HepG2 (cell line): ENCODE data around the gene ATP5MC2. TPM values are rescaled to one million over a fixed set of nuclear protein-coding genes. Genes with fewer than 3 reads are reported as not detected.

Experiments
- AGO1 ChIP-seq: fragments of 200-400 bp; formaldehyde crosslinking; IDR thresholded peaks from 2 replicates; pipeline ENCODE4 v1.6.1; 2017; ENCODE audit warnings: mild to moderate bottlenecking, low read depth, low read length, moderate library complexity; ENCODE audit not compliant: poor library complexity, severe bottlenecking
- BHLHE40 ChIP-seq: IDR thresholded peaks from 2 replicates; pipeline ENCODE4 v1.6.1; 2011; ENCODE audit warnings: low read length, improper control_type of control experiment
- CREB1 ChIP-seq, 2 experiments: fragments of 450-650 bp in 1 of 2; IDR thresholded peaks; 2 replicates each; pipeline ENCODE4 v1.6.1; 2016 to 2017; ENCODE audit warnings: control low read depth in 1 of 2, mild to moderate bottlenecking in 1 of 2, missing compliant biosample characterization in 1 of 2, missing genetic modification characterization in 1 of 2
- FIP1L1 ChIP-seq: fragments of 200-400 bp; formaldehyde crosslinking; IDR thresholded peaks from 2 replicates; pipeline ENCODE4 v1.6.1; 2018; ENCODE audit warnings: low read depth, mild to moderate bottlenecking, low read length, moderate library complexity, borderline replicate concordance; ENCODE audit not compliant: insufficient read depth
- HNRNPLL ChIP-seq: fragments of 200-400 bp; formaldehyde crosslinking; IDR thresholded peaks from 2 replicates; pipeline ENCODE4 v1.6.1; 2017; ENCODE audit warnings: mild to moderate bottlenecking, low read depth, low read length; ENCODE audit not compliant: poor library complexity, severe bottlenecking
- HOXA9 ChIP-seq: sonication (generic); formaldehyde crosslinking; IDR thresholded peaks from 2 replicates; pipeline ENCODE4 v1.8.1; 2022; ENCODE audit warnings: missing genetic modification reagents, mild to moderate bottlenecking, moderate library complexity, borderline replicate concordance
- IRF2 ChIP-seq: IDR thresholded peaks from 2 replicates; pipeline ENCODE4 v1.6.1; 2018; ENCODE audit warnings: missing genetic modification reagents, missing compliant biosample characterization
- RFX5 ChIP-seq: IDR thresholded peaks from 2 replicates; pipeline ENCODE4 v1.6.1; 2011; ENCODE audit warnings: low read depth, low read length, improper control_type of control experiment
- SOX5 ChIP-seq: IDR thresholded peaks from 2 replicates; pipeline ENCODE4 v1.6.1; 2016; ENCODE audit warnings: borderline replicate concordance
- ZEB1 ChIP-seq: IDR thresholded peaks from 2 replicates; pipeline ENCODE4 v1.6.1; 2012; ENCODE audit warnings: mild to moderate bottlenecking, low read depth, inconsistent platforms; ENCODE audit not compliant: insufficient replicate concordance
- ZNF616 ChIP-seq: sonication (generic); formaldehyde crosslinking; IDR thresholded peaks from 2 replicates; pipeline ENCODE4 v1.5.0; 2020; ENCODE audit warnings: low read depth, mild to moderate bottlenecking, missing genetic modification reagents
- ZNF670 ChIP-seq: sonication (generic); formaldehyde crosslinking; IDR thresholded peaks from 2 replicates; pipeline ENCODE4 v1.8.0; 2022; ENCODE audit warnings: mild to moderate bottlenecking, missing genetic modification reagents, borderline replicate concordance
- ZNF775 ChIP-seq: sonication (generic); formaldehyde crosslinking; IDR thresholded peaks from 2 replicates; pipeline ENCODE4 v1.4.0; 2020; ENCODE audit warnings: missing genetic modification reagents, mild to moderate bottlenecking, moderate library complexity, borderline replicate concordance
- polyA plus RNA-seq, 8 experiments: library from polyadenylated mRNA; depleted of rRNA in 3 of 8; stranded (reverse) in 7 of 8; unstranded in 1 of 8; fragments of >200 nt; fragmentation: Illumina TruSeq in 4 of 8; extraction: Trizol in 4 of 8; gene quantifications; 2 replicates each; pipeline versions ENCODE4 v1.2.1 to v1.2.3, GENCODE V29; 2011 to 2016; ENCODE audit warnings: low read depth in 4 of 8, missing spikeins in 1 of 8, mixed read lengths in 1 of 8; ENCODE audit not compliant: insufficient read depth in 1 of 8
- total RNA-seq, 5 experiments: library from RNA; depleted of rRNA; stranded (reverse); fragments of >200 nt; fragmentation: Illumina TruSeq; extraction: Trizol; gene quantifications; 2 replicates each; pipeline ENCODE4 v1.2.3, GENCODE V29; 2016; ENCODE audit warnings: low read depth in 1 of 5
- TF ChIP-seq, protein P1 (sequence below): IDR thresholded peaks from 2 replicates; pipeline ENCODE4 v1.6.1; 2016; ENCODE audit warnings: missing compliant biosample characterization, missing genetic modification reagents, borderline replicate concordance
- TF ChIP-seq, protein P2 (sequence below): sonication (generic); formaldehyde crosslinking; IDR thresholded peaks from 2 replicates; pipeline ENCODE4 v1.8.0; 2022; ENCODE audit warnings: mild to moderate bottlenecking, missing genetic modification reagents, moderate library complexity
- TF ChIP-seq, protein P3 (sequence below), 2 experiments: sonication (generic) in 1 of 2; formaldehyde crosslinking in 1 of 2; IDR thresholded peaks; 2 replicates each; pipeline versions ENCODE4 v1.4.0 to v1.6.1; 2016 to 2020; ENCODE audit warnings: borderline replicate concordance in 1 of 2, low read depth in 1 of 2, mild to moderate bottlenecking in 1 of 2, missing genetic modification reagents in 1 of 2
- TF ChIP-seq, protein P4 (sequence below): sonication (generic); formaldehyde crosslinking; IDR thresholded peaks from 2 replicates; pipeline ENCODE4 v1.4.0; 2020; ENCODE audit warnings: mild to moderate bottlenecking, low read depth, missing genetic modification reagents
- TF ChIP-seq, protein P5 (sequence below): sonication (generic); formaldehyde crosslinking; conservative IDR thresholded peaks from 2 replicates; pipeline ENCODE4 v1.8.1; 2023; ENCODE audit warnings: missing genetic modification reagents

The ATP5MC2 gene
- total and polyA plus RNA-seq, 2 of the 13 experiments (the other 11 are each of a cell fraction or from before 2014, with no cell fraction given), result 230 to 257 TPM

DNA sequence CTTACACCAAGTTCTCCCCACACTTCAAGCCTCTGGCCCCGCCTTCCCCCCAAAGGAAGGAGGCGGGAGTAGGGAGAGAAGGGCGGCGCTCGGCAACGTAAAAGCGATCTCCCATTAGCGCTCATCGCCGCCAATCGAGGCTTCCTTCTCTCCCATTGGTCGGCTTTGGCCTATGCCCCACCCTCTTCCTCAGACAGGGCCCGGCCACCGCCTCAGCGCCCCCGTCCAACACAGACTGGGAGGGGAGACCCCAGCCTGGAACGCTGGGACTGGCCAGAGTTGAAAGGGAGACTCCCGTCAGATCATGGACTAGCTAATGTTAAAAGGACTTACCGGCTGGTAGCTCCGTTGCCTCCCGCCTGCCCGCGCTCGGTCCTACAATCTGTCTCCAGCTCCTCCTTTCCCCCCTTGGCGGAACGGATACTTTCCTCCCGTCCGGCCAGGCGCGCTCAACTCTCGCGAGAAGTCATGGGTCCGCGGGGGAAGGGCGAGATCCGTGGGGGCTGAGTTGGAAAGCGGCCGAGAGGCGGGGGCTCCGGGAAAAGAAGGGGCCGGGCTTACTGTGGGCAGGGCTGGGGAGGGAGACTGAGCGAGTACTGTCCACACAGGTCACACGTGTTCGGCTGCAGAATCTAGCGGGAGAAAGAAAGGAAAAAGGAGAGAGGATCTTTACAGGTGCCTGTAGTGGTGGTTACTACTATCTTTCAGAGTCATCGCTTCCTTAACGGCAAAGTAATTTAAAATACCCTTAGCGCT is 49.8 kb downstream of the ATP5MC2 start, which contains the start of gene ATF7 (continued):
- TF ChIP-seq FIP1L1 (0 out of 2 replicates have a peak, but pooled peaks have one; percentile 28), RFX5 (0 out of 2 replicates have a peak, but pooled peaks have one; percentile 9), CREB1 (IDR thresholded peaks at IDR 0.05) (peak; percentile 72), CREB1 (CRISPR knock-in tag; IDR thresholded peaks at IDR 0.05) (peak; percentile 87), ZNF775 (CRISPR knock-in tag) (no peak), ZNF670 (CRISPR knock-in tag) (peak; percentile 11; the same call in 1 of the 2 replicates), HOXA9 (CRISPR knock-in tag) (no peak), SOX5 (CRISPR knock-in tag) (peak; percentile 53; the same call in 1 of the 2 replicates), ZNF616 (CRISPR knock-in tag) (peak; percentile 21; the same call in 1 of the 2 replicates), IRF2 (0 out of 2 replicates have a peak, but pooled peaks have one; percentile 33), AGO1 (peak; percentile 49), BHLHE40 (peak; percentile 92), HNRNPLL (peak; percentile 74), ZEB1 (no peak)
- TF ChIP-seq, protein P1, sequence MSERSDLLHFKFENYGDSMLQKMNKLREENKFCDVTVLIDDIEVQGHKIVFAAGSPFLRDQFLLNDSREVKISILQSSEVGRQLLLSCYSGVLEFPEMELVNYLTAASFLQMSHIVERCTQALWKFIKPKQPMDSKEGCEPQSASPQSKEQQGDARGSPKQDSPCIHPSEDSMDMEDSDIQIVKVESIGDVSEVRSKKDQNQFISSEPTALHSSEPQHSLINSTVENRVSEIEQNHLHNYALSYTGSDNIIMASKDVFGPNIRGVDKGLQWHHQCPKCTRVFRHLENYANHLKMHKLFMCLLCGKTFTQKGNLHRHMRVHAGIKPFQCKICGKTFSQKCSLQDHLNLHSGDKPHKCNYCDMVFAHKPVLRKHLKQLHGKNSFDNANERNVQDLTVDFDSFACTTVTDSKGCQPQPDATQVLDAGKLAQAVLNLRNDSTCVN (CRISPR knock-in tag), result peak; percentile 73; the same call in 1 of the 2 replicates
- TF ChIP-seq, protein P2, sequence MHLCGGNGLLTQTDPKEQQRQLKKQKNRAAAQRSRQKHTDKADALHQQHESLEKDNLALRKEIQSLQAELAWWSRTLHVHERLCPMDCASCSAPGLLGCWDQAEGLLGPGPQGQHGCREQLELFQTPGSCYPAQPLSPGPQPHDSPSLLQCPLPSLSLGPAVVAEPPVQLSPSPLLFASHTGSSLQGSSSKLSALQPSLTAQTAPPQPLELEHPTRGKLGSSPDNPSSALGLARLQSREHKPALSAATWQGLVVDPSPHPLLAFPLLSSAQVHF, result no peak
- TF ChIP-seq, protein P3, sequence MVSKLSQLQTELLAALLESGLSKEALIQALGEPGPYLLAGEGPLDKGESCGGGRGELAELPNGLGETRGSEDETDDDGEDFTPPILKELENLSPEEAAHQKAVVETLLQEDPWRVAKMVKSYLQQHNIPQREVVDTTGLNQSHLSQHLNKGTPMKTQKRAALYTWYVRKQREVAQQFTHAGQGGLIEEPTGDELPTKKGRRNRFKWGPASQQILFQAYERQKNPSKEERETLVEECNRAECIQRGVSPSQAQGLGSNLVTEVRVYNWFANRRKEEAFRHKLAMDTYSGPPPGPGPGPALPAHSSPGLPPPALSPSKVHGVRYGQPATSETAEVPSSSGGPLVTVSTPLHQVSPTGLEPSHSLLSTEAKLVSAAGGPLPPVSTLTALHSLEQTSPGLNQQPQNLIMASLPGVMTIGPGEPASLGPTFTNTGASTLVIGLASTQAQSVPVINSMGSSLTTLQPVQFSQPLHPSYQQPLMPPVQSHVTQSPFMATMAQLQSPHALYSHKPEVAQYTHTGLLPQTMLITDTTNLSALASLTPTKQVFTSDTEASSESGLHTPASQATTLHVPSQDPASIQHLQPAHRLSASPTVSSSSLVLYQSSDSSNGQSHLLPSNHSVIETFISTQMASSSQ (IDR thresholded peaks at IDR 0.05; ENCODE audit: low read depth), result no peak
- TF ChIP-seq, protein P3 (CRISPR knock-in tag; IDR thresholded peaks at IDR 0.05; ENCODE audit: borderline replicate concordance), result peak; percentile 75; the same call in 1 of the 2 replicates
- TF ChIP-seq, protein P4, sequence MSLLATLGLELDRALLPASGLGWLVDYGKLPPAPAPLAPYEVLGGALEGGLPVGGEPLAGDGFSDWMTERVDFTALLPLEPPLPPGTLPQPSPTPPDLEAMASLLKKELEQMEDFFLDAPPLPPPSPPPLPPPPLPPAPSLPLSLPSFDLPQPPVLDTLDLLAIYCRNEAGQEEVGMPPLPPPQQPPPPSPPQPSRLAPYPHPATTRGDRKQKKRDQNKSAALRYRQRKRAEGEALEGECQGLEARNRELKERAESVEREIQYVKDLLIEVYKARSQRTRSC (CRISPR knock-in tag), result no peak
- TF ChIP-seq, protein P5, sequence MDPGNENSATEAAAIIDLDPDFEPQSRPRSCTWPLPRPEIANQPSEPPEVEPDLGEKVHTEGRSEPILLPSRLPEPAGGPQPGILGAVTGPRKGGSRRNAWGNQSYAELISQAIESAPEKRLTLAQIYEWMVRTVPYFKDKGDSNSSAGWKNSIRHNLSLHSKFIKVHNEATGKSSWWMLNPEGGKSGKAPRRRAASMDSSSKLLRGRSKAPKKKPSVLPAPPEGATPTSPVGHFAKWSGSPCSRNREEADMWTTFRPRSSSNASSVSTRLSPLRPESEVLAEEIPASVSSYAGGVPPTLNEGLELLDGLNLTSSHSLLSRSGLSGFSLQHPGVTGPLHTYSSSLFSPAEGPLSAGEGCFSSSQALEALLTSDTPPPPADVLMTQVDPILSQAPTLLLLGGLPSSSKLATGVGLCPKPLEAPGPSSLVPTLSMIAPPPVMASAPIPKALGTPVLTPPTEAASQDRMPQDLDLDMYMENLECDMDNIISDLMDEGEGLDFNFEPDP, result no peak
